AG10803 (cell line): Measurements from ENCODE around the gene DUSP2.

Experiments
- DNase-seq: peaks from one replicate; pipeline ENCODE4 v3.0.0; 2010; ENCODE audit warnings: low read depth
- H3K4me3 ChIP-seq: 2 replicates; pipeline ENCODE4 v1.5.1; 2011; ENCODE audit warnings: mild to moderate bottlenecking, low read length, control low read depth
- TF ChIP-seq, protein P1 (sequence below): conservative IDR thresholded peaks from 2 replicates; pipeline ENCODE4 v1.5.1; 2011; ENCODE audit warnings: mild to moderate bottlenecking, low read length, control low read depth, inconsistent platforms

The DUSP2 gene

DNA sequence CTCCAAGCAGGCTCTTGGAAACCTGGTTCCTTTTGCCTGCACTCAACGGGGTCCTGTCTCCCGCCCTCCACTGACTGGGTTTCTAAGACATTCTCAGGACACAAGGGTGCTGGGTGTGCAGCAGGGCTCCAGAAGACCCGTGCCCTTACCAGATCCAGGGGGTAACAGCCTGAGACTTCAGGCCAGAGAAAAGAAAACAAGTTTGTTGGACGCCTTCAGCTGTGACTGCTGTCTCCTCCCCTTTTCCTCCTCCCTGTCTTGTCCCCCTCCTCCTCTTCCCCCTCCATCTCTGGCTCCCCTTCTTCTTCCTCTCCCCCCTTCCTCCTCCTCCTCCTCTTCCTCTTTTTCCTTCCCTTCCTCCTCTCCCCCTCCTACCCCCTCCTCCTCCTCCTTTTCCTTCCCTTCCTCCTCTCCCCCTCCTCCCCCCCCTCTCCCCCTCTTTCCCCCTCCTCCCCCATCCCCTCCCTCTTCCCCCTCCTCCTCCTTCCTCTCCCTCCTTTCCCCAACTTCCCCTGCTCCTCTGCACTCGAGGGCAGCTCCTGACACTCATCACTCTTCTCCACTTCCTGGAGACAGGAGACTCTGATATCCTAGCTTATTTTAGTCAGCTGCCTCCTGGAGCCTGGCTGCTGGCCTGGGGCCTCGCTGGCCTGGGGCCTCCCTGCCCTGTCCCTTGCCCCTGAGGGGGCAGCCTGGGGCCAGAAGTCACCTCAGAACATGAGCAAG lies 41.3 kb downstream of the DUSP2 start:
- no peak for DNase-seq
- H3K4me3 ChIP-seq, result no peak overlapping the region
- TF ChIP-seq, protein P1, sequence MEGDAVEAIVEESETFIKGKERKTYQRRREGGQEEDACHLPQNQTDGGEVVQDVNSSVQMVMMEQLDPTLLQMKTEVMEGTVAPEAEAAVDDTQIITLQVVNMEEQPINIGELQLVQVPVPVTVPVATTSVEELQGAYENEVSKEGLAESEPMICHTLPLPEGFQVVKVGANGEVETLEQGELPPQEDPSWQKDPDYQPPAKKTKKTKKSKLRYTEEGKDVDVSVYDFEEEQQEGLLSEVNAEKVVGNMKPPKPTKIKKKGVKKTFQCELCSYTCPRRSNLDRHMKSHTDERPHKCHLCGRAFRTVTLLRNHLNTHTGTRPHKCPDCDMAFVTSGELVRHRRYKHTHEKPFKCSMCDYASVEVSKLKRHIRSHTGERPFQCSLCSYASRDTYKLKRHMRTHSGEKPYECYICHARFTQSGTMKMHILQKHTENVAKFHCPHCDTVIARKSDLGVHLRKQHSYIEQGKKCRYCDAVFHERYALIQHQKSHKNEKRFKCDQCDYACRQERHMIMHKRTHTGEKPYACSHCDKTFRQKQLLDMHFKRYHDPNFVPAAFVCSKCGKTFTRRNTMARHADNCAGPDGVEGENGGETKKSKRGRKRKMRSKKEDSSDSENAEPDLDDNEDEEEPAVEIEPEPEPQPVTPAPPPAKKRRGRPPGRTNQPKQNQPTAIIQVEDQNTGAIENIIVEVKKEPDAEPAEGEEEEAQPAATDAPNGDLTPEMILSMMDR, result no peak

DNA sequence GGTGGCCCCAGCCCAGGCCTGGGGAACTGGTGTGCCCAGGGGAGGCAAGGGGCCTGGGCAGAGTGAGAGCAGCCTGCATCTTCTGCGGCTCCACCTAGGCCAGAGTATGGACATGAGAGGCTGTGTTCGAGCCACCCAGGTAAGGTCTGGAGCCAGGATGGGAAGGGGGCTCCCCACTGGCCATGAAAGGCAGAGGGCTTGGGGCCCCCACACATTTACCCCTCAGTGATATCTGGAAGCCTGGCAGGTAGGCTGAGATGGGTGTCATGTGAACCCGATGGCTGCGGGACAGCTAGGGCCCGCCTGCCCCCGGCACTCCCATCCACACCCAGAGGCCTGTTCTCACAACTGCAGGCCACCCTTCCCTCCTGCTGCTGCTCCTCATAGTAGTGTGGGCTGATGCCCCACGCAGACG lies 42.0 kb downstream of the DUSP2 start:
- DNase-seq, result no peak
- no peak overlapping the region for H3K4me3 ChIP-seq
- TF ChIP-seq, protein P1, result no peak

DNA sequence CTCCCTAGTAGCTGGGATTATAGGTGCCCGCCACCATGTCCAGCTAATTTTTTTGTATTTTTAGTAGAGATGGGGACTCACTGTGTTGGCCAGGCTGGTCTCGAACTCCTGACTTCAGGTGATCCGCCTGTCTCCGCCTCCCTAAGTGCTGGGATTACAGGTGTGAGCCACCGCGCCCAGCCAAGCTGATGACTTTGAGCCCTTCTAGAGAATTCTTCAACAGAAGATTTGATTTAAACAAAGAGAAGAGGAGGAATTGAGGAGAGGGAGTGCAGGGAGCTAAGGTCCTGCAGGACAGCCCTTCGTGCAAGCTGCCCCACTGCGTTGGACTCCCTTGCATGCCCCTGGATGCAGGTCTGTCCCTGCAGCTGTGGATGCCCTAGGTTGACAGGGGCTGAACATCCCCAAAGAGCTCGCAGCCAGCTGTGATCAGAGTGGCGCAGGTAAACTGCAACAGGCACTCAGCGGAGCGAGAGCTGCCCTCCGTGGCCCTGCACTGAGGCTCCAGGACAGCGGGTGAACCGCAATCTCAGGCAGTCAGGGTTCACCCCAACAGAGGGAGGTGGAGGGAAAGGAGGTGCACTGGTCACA lies 42.5 kb downstream of the DUSP2 start:
- no peak for DNase-seq
- TF ChIP-seq, protein P1, result no peak
- no peak overlapping the region for H3K4me3 ChIP-seq

DNA sequence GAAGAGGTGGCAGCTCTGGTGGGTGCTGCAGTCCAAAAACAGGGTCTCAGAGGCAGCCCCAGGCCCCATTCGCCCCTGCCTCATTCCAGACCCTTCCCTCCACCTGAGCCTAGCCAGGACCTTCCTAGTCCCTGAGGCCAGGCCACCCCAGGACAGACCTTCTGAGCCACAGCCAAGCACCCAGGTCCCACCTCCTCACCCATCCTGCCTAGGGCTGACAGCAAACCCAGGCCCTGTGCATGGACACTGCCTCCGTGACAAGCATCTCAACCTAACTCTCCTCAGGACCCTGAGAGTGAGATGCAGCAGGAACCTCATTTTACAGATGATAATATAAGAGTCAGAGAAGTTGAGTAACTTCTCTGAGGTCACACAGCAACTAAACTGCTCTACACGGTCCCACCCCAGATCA lies 44.3 kb downstream of the DUSP2 start:
- DNase-seq, result no peak
- H3K4me3 ChIP-seq, result no peak overlapping the region
- TF ChIP-seq, protein P1, result no peak

DNA sequence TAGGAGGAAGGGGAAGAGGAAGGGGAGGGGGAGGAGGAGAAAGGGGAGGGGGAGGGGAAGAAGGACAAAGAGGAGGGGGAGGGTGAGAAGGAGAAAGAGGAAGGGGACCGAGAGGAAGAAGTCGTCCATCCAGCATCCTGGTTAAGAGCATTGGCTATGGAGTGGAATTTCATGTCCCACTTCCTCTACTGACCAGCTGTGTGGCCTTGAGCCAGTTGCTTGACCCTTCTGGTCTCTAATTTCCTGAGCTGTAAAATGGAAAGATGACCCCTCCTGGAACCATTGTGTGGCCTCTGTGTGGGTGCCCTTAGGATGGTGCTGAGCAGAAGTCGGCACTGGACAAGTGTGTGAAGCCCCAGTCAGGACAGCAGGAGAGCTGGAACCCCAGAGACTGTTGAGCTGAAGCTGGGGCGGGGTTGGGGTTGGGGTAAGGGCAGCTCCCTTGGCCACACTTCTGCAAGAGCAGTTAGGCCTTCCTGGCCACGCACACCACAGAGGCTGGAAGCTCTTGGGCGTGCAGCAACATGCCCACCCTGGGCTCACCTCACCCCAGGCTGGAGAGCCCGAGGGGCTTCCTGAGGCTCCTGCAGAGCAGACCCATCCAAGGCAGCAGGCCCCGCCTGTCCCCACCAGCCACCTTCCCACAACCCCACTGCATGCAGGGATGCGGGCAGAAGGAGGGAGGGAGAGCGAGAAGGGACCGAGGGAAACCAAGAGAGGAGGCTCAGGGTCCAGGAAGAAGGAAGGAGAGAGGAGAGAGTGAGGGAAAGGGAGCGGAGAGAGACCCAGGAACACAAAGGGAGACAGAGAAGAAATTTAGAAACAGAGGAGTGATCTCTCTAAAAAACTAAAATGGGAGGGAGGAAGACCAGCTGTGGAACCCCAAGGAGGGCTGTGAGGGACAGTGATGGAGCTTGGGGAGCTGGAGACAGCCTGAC lies 45.1 kb downstream of the DUSP2 start:
- DNase-seq, result no peak

DNA sequence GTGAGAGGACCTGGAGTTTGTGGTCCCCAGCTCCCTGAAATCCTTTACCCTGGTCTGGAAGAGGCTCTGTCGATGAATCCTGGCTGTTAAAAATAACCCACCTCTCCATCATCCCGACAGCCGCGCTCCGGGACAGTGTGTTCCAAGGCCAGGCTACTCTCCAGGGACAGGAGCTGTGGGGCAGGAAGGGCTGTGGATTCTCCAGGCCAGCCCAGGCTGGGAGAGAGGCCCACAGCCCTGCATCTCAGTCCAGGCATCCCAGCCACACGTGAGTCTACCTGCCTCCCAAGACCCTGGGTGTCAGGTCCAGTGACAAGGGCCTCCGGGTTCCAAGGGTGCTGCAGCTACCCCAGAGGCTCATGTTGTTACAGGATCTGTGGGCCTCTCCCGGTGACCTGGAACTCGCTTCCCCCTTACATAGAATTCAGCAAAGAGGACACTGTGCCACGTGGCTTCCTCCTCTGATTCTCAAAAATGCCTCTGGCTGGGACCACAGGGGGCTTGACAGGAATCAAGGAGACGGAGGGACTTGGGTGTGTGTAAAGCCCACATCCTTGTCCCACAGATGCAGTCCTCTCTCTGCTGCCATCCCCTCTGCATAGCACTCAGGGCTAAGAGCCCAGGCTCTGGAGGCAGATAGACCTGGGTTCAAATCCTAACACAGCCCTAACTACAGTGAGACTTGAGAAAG lies 46.2 kb downstream of the DUSP2 start:
- no peak overlapping the region for H3K4me3 ChIP-seq
- DNase-seq, result no peak
- TF ChIP-seq, protein P1, result no peak

More for the DNA sequence above, 45.1 kb downstream of the DUSP2 start:
- TF ChIP-seq, protein P1, result no peak
- H3K4me3 ChIP-seq, result no peak overlapping the region
